HG03039 (cell line): Measurements from ENCODE around the gene HOXC9.

Source experiments
- ATAC-seq: cut with Tn5 transposase; IDR thresholded peaks from one replicate; pipeline ENCODE4 v1.9.1; 2021; ENCODE audit warnings: mild to moderate bottlenecking, moderate library complexity; ENCODE audit not compliant: unreplicated experiment

HOXC9 gene

GRCh38 chr12:53986686-53987483, 13.1 kb upstream of the HOXC9 start:
- ATAC-seq = no peak

- ATAC-seq = no peak
These were observed 12.2 kb upstream of the HOXC9 start for GRCh38 chr12:53987787-53988230.

GRCh38 chr12:53988541-53989226, 11.3 kb upstream of the HOXC9 start:
- no peak for ATAC-seq

GRCh38 chr12:53989227-53990113, 10.5 kb upstream of the HOXC9 start:
- no peak for ATAC-seq

GRCh38 chr12:53990311-53991076, 9.5 kb upstream of the HOXC9 start:
- ATAC-seq = no peak

- ATAC-seq = no peak
These were observed 8.9 kb upstream of the HOXC9 start for GRCh38 chr12:53991077-53991460.

GRCh38 chr12:53992377-53992889, 7.5 kb upstream of the HOXC9 start:
- ATAC-seq = no peak

- ATAC-seq = no peak
These were observed 6.6 kb upstream of the HOXC9 start for GRCh38 chr12:53993162-53994008.

- ATAC-seq = no peak
These were observed 6.0 kb upstream of the HOXC9 start for GRCh38 chr12:53994009-53994263.

GRCh38 chr12:53994264-53995001, 5.5 kb upstream of the HOXC9 start:
- ATAC-seq = no peak

- ATAC-seq = no peak
These were observed 5.0 kb upstream of the HOXC9 start for GRCh38 chr12:53995002-53995377.

GRCh38 chr12:53995378-53996239, 4.4 kb upstream of the HOXC9 start:
- ATAC-seq = no peak

- no peak for ATAC-seq
These were observed 3.4 kb upstream of the HOXC9 start for GRCh38 chr12:53996240-53997203.

GRCh38 chr12:53997204-53998109, 2.5 kb upstream of the HOXC9 start:
- no peak for ATAC-seq

- ATAC-seq = no peak
These were observed 1.7 kb upstream of the HOXC9 start for GRCh38 chr12:53998110-53998899.
